ENCODE measurements around the gene AKR1A1. TPM values are rescaled to one million over a fixed set of nuclear protein-coding genes. Genes with fewer than 3 reads are reported as not detected.

AKR1A1 gene
- total and polyA plus RNA-seq, 2 donors (not counting 3 experiments of a cell fraction or from before 2014, with no cell fraction given): 172 to 227 TPM

GRCh38 chr1:45573231-45573804 lies 22.7 kb downstream of the AKR1A1 start:
- dilution Hi-C loops (cut with MboI; ENCODE audit: extremely low pct_ligation_motif_present, low sequenced_read_pairs): no loop called here
- Histone ChIP-seq H3K4me1 (ENCODE audit: control insufficient read depth, extremely low read depth, insufficient read depth, low read length) (no peaks in the 10 kb centered on the region), H3K27me3 (ENCODE audit: control insufficient read depth in 2 of 2, insufficient read depth in 2 of 2, low read length in 2 of 2) (no peaks in the 10 kb centered on the region), H4K20me1 (replicated peaks; ENCODE audit: control insufficient read depth, extremely low read depth, insufficient read depth, low read length) (no peaks in the 10 kb centered on the region), H3K9ac (replicated peaks; ENCODE audit: extremely low read depth, insufficient read depth, low read length) (no peak overlapping the region), H2AFZ (ENCODE audit: low read depth, low read length) (no peak overlapping the region), H3K4me3 (replicated peaks in 1 of 3; ENCODE audit: insufficient read depth in 1 of 3, low read depth in 1 of 3, low read length in 3 of 3) (no peak overlapping the region), H3K9me3 (replicated peaks; ENCODE audit: control insufficient read depth, insufficient read depth, low read length) (no peaks in the 10 kb centered on the region), H3K27ac (ENCODE audit: insufficient read depth, low read depth, low read length) (no peak overlapping the region), H3K9me1 (replicated peaks; ENCODE audit: control insufficient read depth, extremely low read depth, insufficient read depth, low read length) (no peaks in the 10 kb centered on the region), H3K36me3 (ENCODE audit: control insufficient read depth in 2 of 2, extremely low read depth in 1 of 2, insufficient read depth in 2 of 2, low read length in 2 of 2) (peaks cover 0 to 3% of the 10 kb centered on the region in 2 experiments), H3K79me2 (ENCODE audit: control insufficient read depth, insufficient read depth, low read length) (no peaks in the 10 kb centered on the region), H3K4me2 (ENCODE audit: insufficient read depth, low read length) (no peak overlapping the region)
- intact Hi-C loops (cut with micrococcal nuclease): no loop called here
- TF ChIP-seq GATA2 (IDR thresholded peaks at IDR 0.05; ENCODE audit: insufficient read depth, insufficient read length, low read depth, low read length) (no peak), MAX (IDR thresholded peaks at IDR 0.05; ENCODE audit: insufficient read depth, insufficient read length) (no peak), JUN (IDR thresholded peaks at IDR 0.05; ENCODE audit: borderline replicate concordance, insufficient read depth, insufficient read length, low read depth) (no peak), MYC (IDR thresholded peaks at IDR 0.05; ENCODE audit: low read depth, low read length) (no peak), POLR2A (IDR thresholded peaks at IDR 0.05; ENCODE audit: low read depth, low read length) (no peak), CTCF (IDR thresholded peaks at IDR 0.05; ENCODE audit: extremely low read depth in 1 of 2, insufficient read depth in 1 of 2, low read depth in 1 of 2, low read length in 2 of 2) (no peak), POLR2AphosphoS5 (IDR thresholded peaks at IDR 0.05; ENCODE audit: insufficient read depth, low read depth, low read length) (no peak), FOS (IDR thresholded peaks at IDR 0.05; ENCODE audit: borderline replicate concordance, insufficient read depth, low read length) (no peak), EZH2 (IDR thresholded peaks at IDR 0.05; ENCODE audit: borderline replicate concordance, low read depth, low read length, severe bottlenecking) (no peak)
- DNase-seq (ENCODE audit: low read depth, low spot score): no peak
- ChIA-PET POLR2A (no interaction called here), CTCF (interaction anchor here (1.0 kb wide), 1 partner anchor 61 kb away, joined by 4 read pairs; no protein-coding TSS in a partner anchor)
- no TSS peak for BruUV-seq (replicated peaks)
- no peak for FAIRE-seq

All from endothelial cell of umbilical vein (primary cell).